IMR-90 (cell line): ENCODE data around the gene MYO9A. TPM values are rescaled to one million over a fixed set of nuclear protein-coding genes. Genes with fewer than 3 reads are reported as not detected.

Experiments used
- ATAC-seq: fragments of 200-7000 bp; cut with Tn5 transposase; 2 replicates; pipeline ENCODE4 v1.9.1; 2020; ENCODE audit warnings: low read depth, mild to moderate bottlenecking, moderate library complexity
- BruUV-seq: library from RNA; stranded (reverse); fragments of 400-500 nt; replicated peaks from 2 replicates; lab custom pipeline; 2021; lab: Mats Ljungman, UMichigan
- CTCF ChIA-PET: fragments of 300-600 bp; formaldehyde crosslinking; extraction: SDS; loops from one replicate; lab custom pipeline; 2021; ENCODE audit warnings: antibody characterized with exemption; lab: Yijun Ruan, JAX
- POLR2A ChIA-PET: fragments of 300-600 bp; sonication (Branson Sonifier 250); formaldehyde crosslinking; loops from one replicate; lab custom pipeline; 2022; ENCODE audit warnings: antibody characterized with exemption; ENCODE audit not compliant: unreplicated experiment; lab: Charles Lee
- DNase-seq: peaks from one replicate; pipeline ENCODE4 v3.0.0; 2013
- H2AFZ ChIP-seq: replicated peaks from 2 replicates; pipeline ENCODE3; 2013; ENCODE audit warnings: low read length, mild to moderate bottlenecking; ENCODE audit not compliant: poor library complexity
- H2AK5ac ChIP-seq: 2 replicates; pipeline ENCODE4 v1.6.1; 2013; ENCODE audit warnings: low read depth, low read length, inconsistent platforms
- H2AK9ac ChIP-seq: replicated peaks from 2 replicates; pipeline ENCODE3; 2013; ENCODE audit warnings: mild to moderate bottlenecking, low read depth, low read length, moderate library complexity; ENCODE audit not compliant: poor library complexity
- H2BK120ac ChIP-seq: 2 replicates; pipeline ENCODE4 v1.6.1; 2013; ENCODE audit warnings: low read depth, low read length, inconsistent platforms
- H2BK15ac ChIP-seq: 3 replicates; pipeline ENCODE4 v1.6.1; 2013; ENCODE audit warnings: low read depth, low read length, inconsistent platforms
- H2BK20ac ChIP-seq: 2 replicates; pipeline ENCODE4 v1.6.1; 2013; ENCODE audit warnings: low read depth, mild to moderate bottlenecking, inconsistent platforms, low read length, moderate library complexity
- H2BK5ac ChIP-seq: 2 replicates; pipeline ENCODE4 v1.6.1; 2013; ENCODE audit warnings: mild to moderate bottlenecking, low read depth, low read length, inconsistent platforms; ENCODE audit not compliant: poor library complexity, severe bottlenecking
- H3K14ac ChIP-seq: replicated peaks from 2 replicates; pipeline ENCODE4 v1.6.1; 2013; ENCODE audit warnings: low read depth, low read length, inconsistent platforms
- H3K18ac ChIP-seq: 2 replicates; pipeline ENCODE4 v1.6.1; 2013; ENCODE audit warnings: low read depth, low read length, control low read depth
- H3K23ac ChIP-seq: 2 replicates; pipeline ENCODE4 v1.6.1; 2013; ENCODE audit warnings: low read depth, low read length, inconsistent platforms
- H3K27ac ChIP-seq: 2 replicates; pipeline ENCODE4 v1.5.1; 2013; ENCODE audit warnings: mild to moderate bottlenecking, control low read depth, low read length; ENCODE audit not compliant: insufficient read depth
- H3K27me3 ChIP-seq: 2 replicates; pipeline ENCODE4 v1.6.1; 2013; ENCODE audit warnings: low read length; ENCODE audit not compliant: control insufficient read depth, insufficient read depth
- H3K36me3 ChIP-seq: 2 replicates; pipeline ENCODE4 v1.6.1; 2013; ENCODE audit warnings: low read length, mixed read lengths; ENCODE audit not compliant: control insufficient read depth, insufficient read depth
- H3K4ac ChIP-seq: 2 replicates; pipeline ENCODE4 v1.6.1; 2013; ENCODE audit warnings: low read depth, low read length, inconsistent platforms
- H3K4me1 ChIP-seq: 2 replicates; pipeline ENCODE4 v1.6.1; 2013; ENCODE audit warnings: low read length, mixed read lengths; ENCODE audit not compliant: control insufficient read depth, insufficient read depth
- H3K4me2 ChIP-seq: 2 replicates; pipeline ENCODE4 v1.6.1; 2013; ENCODE audit warnings: low read depth, mild to moderate bottlenecking, control low read depth, low read length, moderate library complexity
- H3K4me3 ChIP-seq: 2 replicates; pipeline ENCODE4 v1.5.1; 2013; ENCODE audit warnings: low read depth, mild to moderate bottlenecking, control low read depth, low read length, moderate library complexity; ENCODE audit not compliant: insufficient read depth
- H3K56ac ChIP-seq: 2 replicates; pipeline ENCODE4 v1.6.1; 2013; ENCODE audit warnings: low read length, inconsistent platforms; ENCODE audit not compliant: insufficient read depth; ENCODE audit errors: extremely low read depth
- H3K79me1 ChIP-seq, 2 experiments: 2 replicates each; pipeline ENCODE4 v1.6.1; 2013; ENCODE audit warnings: low read length in 2 of 2, inconsistent platforms in 1 of 2, low read depth in 1 of 2
- H3K9ac ChIP-seq: 2 replicates; pipeline ENCODE4 v1.6.1; 2013; ENCODE audit warnings: low read depth, low read length, control low read depth
- H3K9me1 ChIP-seq: 2 replicates; pipeline ENCODE4 v1.6.1; 2013; ENCODE audit warnings: low read length, inconsistent platforms; ENCODE audit not compliant: insufficient read depth
- H3K9me3 ChIP-seq: 2 replicates; pipeline ENCODE4 v1.6.1; 2013; ENCODE audit warnings: low read length; ENCODE audit not compliant: control insufficient read depth, insufficient read depth
- H4K20me1 ChIP-seq: 2 replicates; pipeline ENCODE4 v1.6.1; 2013; ENCODE audit warnings: low read length, inconsistent platforms; ENCODE audit not compliant: insufficient read depth
- H4K5ac ChIP-seq: 2 replicates; pipeline ENCODE4 v1.6.1; 2013; ENCODE audit warnings: mild to moderate bottlenecking, low read depth, low read length, control low read depth
- H4K8ac ChIP-seq, 2 experiments: 2 replicates each; pipeline ENCODE4 v1.6.1; 2013; ENCODE audit warnings: low read depth in 2 of 2, low read length in 2 of 2, control low read depth in 1 of 2, inconsistent platforms in 1 of 2
- H4K91ac ChIP-seq: 2 replicates; pipeline ENCODE4 v1.6.1; 2013; ENCODE audit warnings: low read depth, low read length, inconsistent platforms; ENCODE audit not compliant: insufficient read depth
- CEBPB ChIP-seq: IDR thresholded peaks from 2 replicates; pipeline ENCODE4 v1.6.1; 2012; ENCODE audit warnings: low read depth, low read length, improper control_type of control experiment
- MAZ ChIP-seq: IDR thresholded peaks from 2 replicates; pipeline ENCODE4 v1.6.1; 2012; ENCODE audit warnings: low read depth, mild to moderate bottlenecking, low read length, improper control_type of control experiment, moderate library complexity, borderline replicate concordance
- RFX5 ChIP-seq: IDR thresholded peaks from 2 replicates; pipeline ENCODE4 v1.8.0; 2012; ENCODE audit warnings: low read depth, mild to moderate bottlenecking, low read length, moderate library complexity
- WGBS, 2 experiments: methylation state at CpG; one replicate each; pipeline versions ENCODE4 v1.1.5 to v1.1.7; 2013; ENCODE audit warnings: missing lambda C conversion rate in 2 of 2; ENCODE audit not compliant: insufficient read length in 1 of 2; ENCODE audit errors: extremely low coverage in 2 of 2; 5-methylcytosine and 5-hydroxymethylcytosine counted together
- dilution Hi-C: fragments of 300-500 bp; cut with HindIII; formaldehyde crosslinking; loops from one replicate; pipeline ENCODE4 v1.14.3; 2018; ENCODE audit warnings: low sequenced_read_pairs; ENCODE audit not compliant: unreplicated experiment
- in situ Hi-C: fragments of 300-500 bp; cut with MboI; formaldehyde crosslinking; loops from 3 replicates; pipeline ENCODE4 v1.14.3; 2019; ENCODE audit warnings: low sequenced_read_pairs, inconsistent platforms, mixed read lengths
- intact Hi-C: fragments of 100-400 bp; cut with micrococcal nuclease; formaldehyde crosslinking; loops from 2 replicates; pipeline ENCODE4 v1.10.0; 2022
- polyA plus RNA-seq, 3 experiments: library from polyadenylated mRNA; depleted of rRNA; stranded (reverse); fragments of >200 nt; gene quantifications; 2 replicates each; pipeline ENCODE4 v1.2.3, GENCODE V29; 2012; ENCODE audit warnings: low replicate concordance in 1 of 3
- total RNA-seq: library from RNA; depleted of rRNA; stranded (reverse); fragments of >200 nt; gene quantifications from 2 replicates; pipeline ENCODE4 v1.2.3, GENCODE V29; 2012
- TF ChIP-seq, protein P1 (sequence below): fragments of 150-350 bp; IDR thresholded peaks from 2 replicates; pipeline ENCODE4 v1.6.1; 2016; ENCODE audit warnings: low read depth, mild to moderate bottlenecking, low read length, moderate library complexity, borderline replicate concordance

MYO9A gene
- total and polyA plus RNA-seq, 2 of the 4 experiments (the other 2 are of a cell fraction), result 6.0 to 49.5 TPM

DNA sequence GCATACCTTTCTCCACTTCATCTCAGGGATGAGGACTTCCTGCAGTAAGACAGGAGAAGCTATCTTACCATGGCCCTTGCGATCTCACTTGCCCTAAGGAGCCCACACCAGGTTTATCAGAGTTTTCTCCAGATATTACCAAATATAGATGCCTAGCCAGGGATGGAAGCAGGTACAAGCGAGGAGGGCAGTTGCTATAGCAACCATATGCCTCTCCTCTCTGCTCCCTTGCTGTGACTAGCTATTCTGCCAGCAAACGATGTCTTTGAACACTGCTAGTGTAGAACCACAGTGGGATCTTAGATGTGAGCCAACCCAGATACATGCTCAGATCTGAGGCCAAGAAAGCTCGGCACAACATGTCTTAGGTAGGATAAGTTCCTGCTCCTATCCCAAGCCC lies 45.8 kb upstream of the MYO9A start:
- intact Hi-C loops (no loop called here), in situ Hi-C loops (no loop called here), dilution Hi-C loops (no loop called here)
- Histone ChIP-seq H2BK15ac (no peak overlapping the region), H4K8ac (no peak overlapping the region), H3K56ac (no peak overlapping the region), H2AFZ (no peak overlapping the region), H3K27me3 (peaks cover 48% of the 10 kb centered on the region), H3K9ac (no peak overlapping the region), H2BK120ac (no peak overlapping the region), H2AK5ac (no peak overlapping the region), H3K14ac (no peak overlapping the region), H2BK5ac (no peak overlapping the region), H2AK9ac (no peak overlapping the region), H3K36me3 (no peaks in the 10 kb centered on the region), H3K27ac (no peak overlapping the region), H3K9me1 (no peaks in the 10 kb centered on the region; the same call in 1 of the 2 replicates), H2BK20ac (no peak overlapping the region), H4K5ac (no peak overlapping the region), H4K91ac (no peak overlapping the region), H3K18ac (no peak overlapping the region), H3K9me3 (no peaks in the 10 kb centered on the region), H4K20me1 (no peaks in the 10 kb centered on the region), H3K4me1 (peaks cover 8% of the 10 kb centered on the region), H3K23ac (no peak overlapping the region), H3K4ac (no peak overlapping the region), H3K4me2 (no peak overlapping the region), H3K79me1 (no peaks in the 10 kb centered on the region), H3K4me3 (no peak overlapping the region)
- BruUV-seq, result no TSS peak
- CTCF ChIA-PET, result no interaction called here
- DNase-seq (no peak), ATAC-seq (no peak)
- TF ChIP-seq MAZ (no peak), RFX5 (no peak), CEBPB (no peak)
- TF ChIP-seq, protein P1, sequence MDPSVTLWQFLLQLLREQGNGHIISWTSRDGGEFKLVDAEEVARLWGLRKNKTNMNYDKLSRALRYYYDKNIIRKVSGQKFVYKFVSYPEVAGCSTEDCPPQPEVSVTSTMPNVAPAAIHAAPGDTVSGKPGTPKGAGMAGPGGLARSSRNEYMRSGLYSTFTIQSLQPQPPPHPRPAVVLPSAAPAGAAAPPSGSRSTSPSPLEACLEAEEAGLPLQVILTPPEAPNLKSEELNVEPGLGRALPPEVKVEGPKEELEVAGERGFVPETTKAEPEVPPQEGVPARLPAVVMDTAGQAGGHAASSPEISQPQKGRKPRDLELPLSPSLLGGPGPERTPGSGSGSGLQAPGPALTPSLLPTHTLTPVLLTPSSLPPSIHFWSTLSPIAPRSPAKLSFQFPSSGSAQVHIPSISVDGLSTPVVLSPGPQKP, result no peak
- WGBS, 2 experiments, result 62% methylated on average over 2 of the region's 4 CpGs; no CpG with 5 or more reads in 1 of the 2 experiments
- POLR2A ChIA-PET, result no interaction called here
